DOHH2 (cell line): ENCODE data around the gene KCNA3.

ENCODE experiments used
- EZH2phosphoT487 ChIP-seq: fragments of 200-600 bp; sonication (generic); IDR thresholded peaks from 2 replicates; pipeline ENCODE4 v1.6.1; 2017; ENCODE audit warnings: borderline replicate concordance, mild to moderate bottlenecking, antibody characterized with exemption, low read length, moderate library complexity, mixed read lengths
- TF ChIP-seq, protein P1 (sequence below): fragments of 200-600 bp; sonication (generic); IDR thresholded peaks from one replicate; pipeline ENCODE4 v1.5.1; 2014; ENCODE audit warnings: antibody characterized with exemption, mild to moderate bottlenecking, low read depth, low read length; ENCODE audit not compliant: poor library complexity, severe bottlenecking

DNA sequence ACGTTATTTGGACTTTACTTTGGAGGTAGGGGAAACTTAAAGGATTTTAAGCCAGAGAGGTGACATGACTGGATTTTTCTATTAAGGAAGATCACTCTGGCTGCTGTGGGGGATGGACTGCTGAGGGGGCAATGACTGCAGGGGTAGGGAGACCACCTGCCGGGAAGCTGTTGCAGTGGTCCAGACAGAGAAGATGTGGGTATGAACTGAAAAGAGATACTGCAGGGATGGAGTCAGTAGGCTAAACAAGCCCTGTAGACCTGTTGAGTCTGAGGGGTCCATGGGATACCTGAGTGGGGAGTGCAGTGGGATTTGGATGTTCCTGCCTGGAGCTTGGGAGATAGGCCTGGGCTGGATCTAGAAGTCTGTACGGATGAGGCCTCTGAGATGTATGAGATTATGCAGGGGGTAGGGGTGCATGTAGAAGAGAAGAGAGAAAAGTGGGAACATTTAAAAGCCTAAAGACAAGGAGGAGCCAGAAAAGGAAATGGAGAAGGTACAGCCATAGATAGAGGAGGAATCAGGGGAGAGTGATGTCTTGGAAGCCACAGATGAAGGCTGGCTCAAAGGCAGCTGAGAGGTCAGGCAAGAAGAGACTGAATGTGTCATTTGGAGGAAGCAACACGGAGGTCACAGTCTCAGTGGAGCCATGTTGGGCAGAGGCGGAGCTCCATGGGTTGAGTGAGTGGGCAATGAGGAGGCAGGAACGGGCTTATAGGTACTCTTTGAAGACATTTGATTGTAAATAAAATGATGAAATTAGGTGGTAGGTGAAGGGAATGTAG is 42.7 kb downstream of the KCNA3 start:
- TF ChIP-seq, protein P1, sequence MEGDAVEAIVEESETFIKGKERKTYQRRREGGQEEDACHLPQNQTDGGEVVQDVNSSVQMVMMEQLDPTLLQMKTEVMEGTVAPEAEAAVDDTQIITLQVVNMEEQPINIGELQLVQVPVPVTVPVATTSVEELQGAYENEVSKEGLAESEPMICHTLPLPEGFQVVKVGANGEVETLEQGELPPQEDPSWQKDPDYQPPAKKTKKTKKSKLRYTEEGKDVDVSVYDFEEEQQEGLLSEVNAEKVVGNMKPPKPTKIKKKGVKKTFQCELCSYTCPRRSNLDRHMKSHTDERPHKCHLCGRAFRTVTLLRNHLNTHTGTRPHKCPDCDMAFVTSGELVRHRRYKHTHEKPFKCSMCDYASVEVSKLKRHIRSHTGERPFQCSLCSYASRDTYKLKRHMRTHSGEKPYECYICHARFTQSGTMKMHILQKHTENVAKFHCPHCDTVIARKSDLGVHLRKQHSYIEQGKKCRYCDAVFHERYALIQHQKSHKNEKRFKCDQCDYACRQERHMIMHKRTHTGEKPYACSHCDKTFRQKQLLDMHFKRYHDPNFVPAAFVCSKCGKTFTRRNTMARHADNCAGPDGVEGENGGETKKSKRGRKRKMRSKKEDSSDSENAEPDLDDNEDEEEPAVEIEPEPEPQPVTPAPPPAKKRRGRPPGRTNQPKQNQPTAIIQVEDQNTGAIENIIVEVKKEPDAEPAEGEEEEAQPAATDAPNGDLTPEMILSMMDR = no peak
- no peak for TF ChIP-seq EZH2phosphoT487
